HCT116 (cell line): ENCODE results near the gene FGGY. TPM values are rescaled to one million over a fixed set of nuclear protein-coding genes. Genes with fewer than 3 reads are reported as not detected.

Source experiments
- ATAC-seq: fragments of 200-7000 bp; cut with Tn5 transposase; 2 replicates; pipeline ENCODE4 v1.9.1; 2020; ENCODE audit warnings: mild to moderate bottlenecking, moderate library complexity
- BruUV-seq: library from RNA; stranded (reverse); fragments of 400-500 nt; replicated peaks from 2 replicates; lab custom pipeline; 2021; lab: Mats Ljungman, UMichigan
- CTCF ChIA-PET: fragments of 300-600 bp; sonication (Branson Sonifier 250); formaldehyde crosslinking; loops from one replicate; lab custom pipeline; 2021; ENCODE audit warnings: antibody characterized with exemption; lab: Charles Lee
- POLR2A ChIA-PET: fragments of 300-600, 350-600 bp; sonication (Branson Sonifier 250); formaldehyde crosslinking; loops from one replicate; lab custom pipeline; 2021; ENCODE audit warnings: antibody characterized with exemption; lab: Charles Lee
- RAD21 ChIA-PET, 2 experiments: fragments of 300-600 bp; sonication (Branson Sonifier 250); formaldehyde crosslinking; loops; one replicate each; lab custom pipeline; 2023; ENCODE audit warnings: low total read pairs in 2 of 2; ENCODE audit not compliant: uncharacterized antibody in 2 of 2, unreplicated experiment in 2 of 2, low non-redundant PET in 1 of 2; lab: Charles Lee
- DNase-seq: peaks from one replicate; pipeline ENCODE4 v3.0.0-alpha.2; 2010; ENCODE audit warnings: low read depth, low spot score
- H2AFZ ChIP-seq: fragments of 200-600 bp; shearing (Covaris generic), sonication (generic); 2 replicates; pipeline ENCODE4 v1.6.1; 2017; ENCODE audit warnings: low read depth, mixed run types, mixed read lengths, antibody characterized with exemption, low read length; ENCODE audit not compliant: poor library complexity, severe bottlenecking
- H3K27ac ChIP-seq: 2 replicates; pipeline ENCODE4 v1.5.1; 2012; ENCODE audit warnings: low read depth, low read length
- H3K27me3 ChIP-seq: fragments of 200-600 bp; sonication (generic); 2 replicates; pipeline ENCODE4 v1.6.1; 2016; ENCODE audit warnings: mixed run types, low read length, mixed read lengths; ENCODE audit not compliant: insufficient read depth
- H3K36me3 ChIP-seq, 2 experiments: fragments of 200-500 bp in 1 of 2; fragments of 200-600 bp in 1 of 2; sonication (Bioruptor generic) in 1 of 2; sonication (generic) in 1 of 2; 2 replicates each; pipeline versions ENCODE4 v1.5.1 to v1.6.1; 2014 to 2016; ENCODE audit warnings: low read length in 2 of 2, inconsistent platforms in 1 of 2, mixed read lengths in 1 of 2, mixed run types in 1 of 2; ENCODE audit not compliant: insufficient read depth in 2 of 2, control insufficient read depth in 1 of 2
- H3K4me1 ChIP-seq, 2 experiments: fragments of 200-600 bp in 1 of 2; sonication (generic) in 1 of 2; 2 replicates each; pipeline versions ENCODE4 v1.5.1 to v1.6.1; 2012 to 2017; ENCODE audit warnings: low read length in 2 of 2, inconsistent platforms in 1 of 2, mild to moderate bottlenecking in 1 of 2, mixed read lengths in 1 of 2, mixed run types in 1 of 2, moderate library complexity in 1 of 2; ENCODE audit not compliant: insufficient read depth in 2 of 2, control insufficient read depth in 1 of 2
- H3K4me2 ChIP-seq: fragments of 200-600 bp; sonication (generic); 2 replicates; pipeline ENCODE4 v1.6.1; 2017; ENCODE audit warnings: mixed run types, low read length, mixed read lengths
- H3K4me3 ChIP-seq, 2 experiments: fragments of 200-600 bp in 1 of 2; sonication (generic) in 1 of 2; replicated peaks in 1 of 2; 2 replicates each; pipeline ENCODE4 v1.5.1; 2011 to 2016; ENCODE audit warnings: low read length in 2 of 2, control low read depth in 1 of 2, low read depth in 1 of 2, mild to moderate bottlenecking in 1 of 2, mixed read lengths in 1 of 2, mixed run types in 1 of 2
- H3K79me2 ChIP-seq: fragments of 200-600 bp; sonication (generic); 2 replicates; pipeline ENCODE4 v1.6.1; 2017; ENCODE audit warnings: mild to moderate bottlenecking, mixed run types, low read length, moderate library complexity, mixed read lengths; ENCODE audit not compliant: insufficient read depth
- H3K9ac ChIP-seq: fragments of 200-600 bp; sonication (generic); 2 replicates; pipeline ENCODE4 v1.6.1; 2016; ENCODE audit warnings: low read length, mixed read lengths
- H3K9me2 ChIP-seq: fragments of 200-600 bp; sonication (generic), shearing (Covaris generic); 2 replicates; pipeline ENCODE4 v1.6.1; 2017; ENCODE audit warnings: mixed run types, mild to moderate bottlenecking, moderate library complexity; ENCODE audit not compliant: insufficient read depth
- H3K9me3 ChIP-seq, 2 experiments: fragments of 200-500 bp in 1 of 2; fragments of 200-600 bp in 1 of 2; sonication (Bioruptor generic) in 1 of 2; sonication (generic) in 1 of 2; 2 replicates each; pipeline ENCODE4 v1.6.1; 2014 to 2017; ENCODE audit warnings: low read length in 2 of 2, mixed read lengths in 2 of 2, inconsistent platforms in 1 of 2, low read depth in 1 of 2, mild to moderate bottlenecking in 1 of 2, mixed run types in 1 of 2, moderate library complexity in 1 of 2; ENCODE audit not compliant: control insufficient read depth in 1 of 2, insufficient read depth in 1 of 2
- H4K20me1 ChIP-seq: fragments of 200-600 bp; sonication (generic), shearing (Covaris generic); 2 replicates; pipeline ENCODE4 v1.6.1; 2017; ENCODE audit warnings: mixed run types, mild to moderate bottlenecking, moderate library complexity; ENCODE audit not compliant: insufficient read depth
- CBX3 ChIP-seq: IDR thresholded peaks from 2 replicates; pipeline ENCODE4 v1.6.1; 2012; ENCODE audit warnings: low read depth
- CEBPB ChIP-seq: IDR thresholded peaks from 2 replicates; pipeline ENCODE4 v1.6.1; 2012; ENCODE audit warnings: low read depth
- EZH2 ChIP-seq: fragments of 200-600 bp; sonication (generic); IDR thresholded peaks from 2 replicates; pipeline ENCODE4 v1.6.1; 2017; ENCODE audit warnings: antibody characterized with exemption, mixed run types
- EZH2phosphoT487 ChIP-seq: fragments of 200-600 bp; IDR thresholded peaks from 2 replicates; pipeline ENCODE4 v1.6.1; 2018; ENCODE audit warnings: antibody characterized with exemption, borderline replicate concordance
- FOSL1 ChIP-seq: IDR thresholded peaks from 2 replicates; pipeline ENCODE4 v1.6.1; 2012; ENCODE audit warnings: low read depth
- POLR2A ChIP-seq: IDR thresholded peaks from 2 replicates; pipeline ENCODE4 v1.7.0; 2011; ENCODE audit warnings: borderline replicate concordance; ENCODE audit not compliant: insufficient read depth, insufficient read length; ENCODE audit errors: extremely low read depth
- POLR2AphosphoS5 ChIP-seq: IDR thresholded peaks from 2 replicates; pipeline ENCODE4 v1.6.1; 2011; ENCODE audit warnings: mild to moderate bottlenecking, low read depth, low read length, moderate library complexity
- TCF7L2 ChIP-seq: IDR thresholded peaks from 2 replicates; pipeline ENCODE4 v1.7.0; 2011; ENCODE audit warnings: borderline replicate concordance, inconsistent platforms; ENCODE audit not compliant: insufficient read depth, insufficient read length; ENCODE audit errors: extremely low read depth
- intact Hi-C: fragments of 100-400 bp; cut with micrococcal nuclease; formaldehyde crosslinking; loops from 2 replicates; pipeline ENCODE4 v1.10.0; 2022
- total RNA-seq: library from RNA; stranded (reverse); gene quantifications from one replicate; pipeline ENCODE4 v1.2.1, GENCODE V29; 2021; ENCODE audit not compliant: unreplicated experiment
- TF ChIP-seq, protein P1 (sequence below): IDR thresholded peaks from 2 replicates; pipeline ENCODE4 v1.6.1; 2012
- TF ChIP-seq, protein P2 (sequence below), 3 experiments: fragments of 200-600 bp in 1 of 3; sonication (generic) in 1 of 3; IDR thresholded peaks in 2 of 3; conservative IDR thresholded peaks in 1 of 3; 2 replicates each; pipeline ENCODE4 v1.5.1; 2012 to 2017; ENCODE audit warnings: low read depth in 2 of 3, low read length in 2 of 3, antibody characterized with exemption in 1 of 3, borderline replicate concordance in 1 of 3, control low read depth in 1 of 3, mild to moderate bottlenecking in 1 of 3, mixed read lengths in 1 of 3, mixed run types in 1 of 3, moderate library complexity in 1 of 3; ENCODE audit not compliant: insufficient read depth in 1 of 3

The FGGY gene
- total RNA-seq, 1 experiment from 2014 or later = 10.6 TPM

DNA sequence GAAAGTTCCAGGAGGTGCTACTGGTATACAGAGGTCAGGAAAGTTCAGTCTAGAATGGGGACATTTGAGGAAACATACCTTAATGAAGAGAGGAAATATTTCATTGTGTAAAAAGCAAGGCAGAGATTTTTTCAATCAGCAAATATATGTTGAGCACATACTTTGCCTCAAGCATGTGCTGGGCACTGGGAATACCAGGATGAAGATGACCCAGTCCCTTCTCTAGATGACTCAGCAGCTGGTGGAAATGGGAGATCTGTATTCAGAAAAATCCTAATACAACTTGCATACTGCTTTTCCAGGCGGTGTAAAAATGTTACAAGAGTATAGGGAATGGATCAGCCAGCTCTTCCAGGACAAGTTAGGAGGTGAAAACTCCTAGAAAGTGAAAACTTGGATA is 229.3 kb downstream of the FGGY start:
- POLR2A ChIA-PET = no interaction called here
- Histone ChIP-seq H3K9me2 (no peaks in the 10 kb centered on the region), H3K4me3 (no peak overlapping the region), H3K9ac (no peak overlapping the region), H3K27me3 (no peaks in the 10 kb centered on the region), H3K36me3 (no peaks in the 10 kb centered on the region), H3K4me1 (no peaks in the 10 kb centered on the region), H3K79me2 (no peaks in the 10 kb centered on the region), H3K27ac (no peak overlapping the region), H2AFZ (no peak overlapping the region), H3K9me3 (no peaks in the 10 kb centered on the region), H4K20me1 (no peaks in the 10 kb centered on the region), H3K4me2 (no peak overlapping the region)
- ATAC-seq (no peak), DNase-seq (no peak)
- no peak for TF ChIP-seq CEBPB
- TF ChIP-seq, protein P1, sequence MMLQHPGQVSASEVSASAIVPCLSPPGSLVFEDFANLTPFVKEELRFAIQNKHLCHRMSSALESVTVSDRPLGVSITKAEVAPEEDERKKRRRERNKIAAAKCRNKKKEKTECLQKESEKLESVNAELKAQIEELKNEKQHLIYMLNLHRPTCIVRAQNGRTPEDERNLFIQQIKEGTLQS = no peak
- no peak for TF ChIP-seq POLR2AphosphoS5
- TF ChIP-seq POLR2A = no peak
- TF ChIP-seq EZH2phosphoT487 = no peak
- TF ChIP-seq FOSL1 = no peak
- TF ChIP-seq, protein P2, sequence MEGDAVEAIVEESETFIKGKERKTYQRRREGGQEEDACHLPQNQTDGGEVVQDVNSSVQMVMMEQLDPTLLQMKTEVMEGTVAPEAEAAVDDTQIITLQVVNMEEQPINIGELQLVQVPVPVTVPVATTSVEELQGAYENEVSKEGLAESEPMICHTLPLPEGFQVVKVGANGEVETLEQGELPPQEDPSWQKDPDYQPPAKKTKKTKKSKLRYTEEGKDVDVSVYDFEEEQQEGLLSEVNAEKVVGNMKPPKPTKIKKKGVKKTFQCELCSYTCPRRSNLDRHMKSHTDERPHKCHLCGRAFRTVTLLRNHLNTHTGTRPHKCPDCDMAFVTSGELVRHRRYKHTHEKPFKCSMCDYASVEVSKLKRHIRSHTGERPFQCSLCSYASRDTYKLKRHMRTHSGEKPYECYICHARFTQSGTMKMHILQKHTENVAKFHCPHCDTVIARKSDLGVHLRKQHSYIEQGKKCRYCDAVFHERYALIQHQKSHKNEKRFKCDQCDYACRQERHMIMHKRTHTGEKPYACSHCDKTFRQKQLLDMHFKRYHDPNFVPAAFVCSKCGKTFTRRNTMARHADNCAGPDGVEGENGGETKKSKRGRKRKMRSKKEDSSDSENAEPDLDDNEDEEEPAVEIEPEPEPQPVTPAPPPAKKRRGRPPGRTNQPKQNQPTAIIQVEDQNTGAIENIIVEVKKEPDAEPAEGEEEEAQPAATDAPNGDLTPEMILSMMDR (IDR thresholded peaks at IDR 0.05 in 2 of 3, conservative IDR thresholded peaks at IDR 0.05 in 1 of 3; ENCODE audit: borderline replicate concordance in 1 of 3, insufficient read depth in 1 of 3, low read depth in 2 of 3, low read length in 2 of 3) = no peak
- TF ChIP-seq TCF7L2 = no peak
- TF ChIP-seq EZH2 = no peak
- no peak for TF ChIP-seq CBX3
- no TSS peak for BruUV-seq
- CTCF ChIA-PET = no interaction called here
- RAD21 ChIA-PET = no interaction called here
- intact Hi-C loops = no loop called here
